Measurements from ENCODE around the gene TPGS1.

TPGS1 gene

DNA sequence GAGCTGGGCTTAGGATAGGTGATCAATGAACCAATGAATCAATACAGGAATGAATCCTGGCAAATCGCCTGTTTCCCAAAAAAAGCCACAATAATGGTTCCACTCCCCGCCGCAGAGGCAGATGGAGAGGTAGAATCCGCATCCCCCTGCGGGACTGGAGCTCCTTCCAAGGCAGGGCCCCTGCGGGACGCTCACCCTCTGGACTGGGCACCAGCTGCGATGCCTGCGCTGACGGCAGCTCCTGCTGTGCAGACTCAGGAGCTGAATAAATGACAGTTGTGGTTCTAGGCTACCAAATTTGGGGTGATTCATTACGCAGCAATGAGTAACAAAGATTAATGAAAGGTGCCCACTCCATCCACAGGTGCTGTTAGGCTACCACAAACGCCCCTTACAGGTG, 15.4 kb downstream of the TPGS1 start:
- no peak for DNase-seq

- DNase-seq: no peak
Observed at GRCh38 chr19:524062-524674, 16.9 kb downstream of the TPGS1 start.

- DNase-seq: no peak
Observed at GRCh38 chr19:525029-525428, 17.7 kb downstream of the TPGS1 start.

DNA sequence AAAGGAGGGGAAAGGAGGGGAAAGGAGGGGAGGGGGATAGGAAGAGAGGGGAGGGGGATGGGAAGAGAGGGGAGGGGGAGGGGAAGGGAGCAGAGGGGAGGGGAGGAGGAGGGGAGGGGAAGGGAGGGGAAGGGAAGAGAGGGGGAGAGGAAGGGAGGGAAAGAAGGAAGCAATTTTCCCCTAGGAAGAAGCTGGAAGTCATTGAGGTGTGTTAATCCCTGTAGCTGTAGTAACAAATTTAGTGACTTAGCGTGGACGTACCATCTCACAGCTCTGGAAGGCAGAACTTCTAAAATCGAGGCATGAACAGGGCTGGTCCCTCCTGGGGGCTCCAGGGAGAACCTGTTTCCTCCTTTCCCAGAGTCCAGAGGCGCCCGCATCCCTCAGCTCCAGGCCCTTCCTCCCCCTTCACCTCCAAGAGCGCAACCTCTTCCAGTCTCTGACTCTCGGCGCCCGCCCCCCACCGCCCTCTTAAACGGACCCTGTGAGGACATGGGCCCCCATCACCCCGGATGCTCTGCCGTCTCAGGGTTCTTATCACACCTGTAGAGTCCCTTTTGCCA, 18.6 kb downstream of the TPGS1 start:
- no peak for DNase-seq

- no peak for DNase-seq
Observed at GRCh38 chr19:530134-531008, 23.1 kb downstream of the TPGS1 start.

GRCh38 chr19:531009-531752, 23.9 kb downstream of the TPGS1 start:
- DNase-seq: peak; percentile 89

DNA sequence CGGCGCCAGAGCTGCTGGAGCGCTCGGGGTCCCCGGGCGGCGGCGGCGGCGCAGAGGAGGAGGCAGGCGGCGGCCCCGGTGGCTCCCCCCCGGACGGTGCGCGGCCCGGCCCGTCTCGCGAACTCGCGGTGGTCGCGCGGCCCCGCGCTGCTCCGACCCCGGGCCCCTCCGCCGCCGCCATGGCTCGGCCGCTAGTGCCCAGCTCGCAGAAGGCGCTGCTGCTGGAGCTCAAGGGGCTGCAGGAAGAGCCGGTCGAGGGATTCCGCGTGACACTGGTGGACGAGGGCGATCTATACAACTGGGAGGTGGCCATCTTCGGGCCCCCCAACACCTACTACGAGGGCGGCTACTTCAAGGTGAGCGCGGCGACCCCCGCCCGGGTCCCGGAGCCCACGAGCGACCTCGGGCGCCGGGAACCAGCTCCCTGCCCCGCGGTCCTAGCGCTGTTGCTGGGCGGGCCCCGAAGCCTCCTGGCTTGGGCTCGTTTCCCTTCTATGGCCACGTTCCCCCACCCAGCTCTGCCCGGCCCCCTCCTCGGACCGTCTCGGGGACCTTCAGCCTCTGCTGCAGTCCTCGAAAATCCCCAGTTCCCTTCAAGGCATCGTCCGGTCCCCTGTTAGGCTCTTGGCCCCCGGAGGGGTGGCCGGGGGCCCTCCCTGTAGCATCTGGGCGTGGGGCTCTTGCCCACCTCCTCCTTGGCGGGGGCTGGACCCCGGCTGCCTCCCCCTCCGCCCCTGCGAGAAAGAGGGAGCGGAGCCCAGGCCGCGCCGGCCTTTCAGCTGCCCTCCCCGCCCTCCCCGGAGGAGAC, 24.7 kb downstream of the TPGS1 start, which contains the start of gene CDC34:
Gene CDC34 (plus strand): TSS at position 8 of the 808 bp plus-strand sequence. CDS start 172 bp downstream, at position 180.
- no peak for DNase-seq

GRCh38 chr19:532561-533363, 25.5 kb downstream of the TPGS1 start:
- peak; percentile 51 for DNase-seq

DNA sequence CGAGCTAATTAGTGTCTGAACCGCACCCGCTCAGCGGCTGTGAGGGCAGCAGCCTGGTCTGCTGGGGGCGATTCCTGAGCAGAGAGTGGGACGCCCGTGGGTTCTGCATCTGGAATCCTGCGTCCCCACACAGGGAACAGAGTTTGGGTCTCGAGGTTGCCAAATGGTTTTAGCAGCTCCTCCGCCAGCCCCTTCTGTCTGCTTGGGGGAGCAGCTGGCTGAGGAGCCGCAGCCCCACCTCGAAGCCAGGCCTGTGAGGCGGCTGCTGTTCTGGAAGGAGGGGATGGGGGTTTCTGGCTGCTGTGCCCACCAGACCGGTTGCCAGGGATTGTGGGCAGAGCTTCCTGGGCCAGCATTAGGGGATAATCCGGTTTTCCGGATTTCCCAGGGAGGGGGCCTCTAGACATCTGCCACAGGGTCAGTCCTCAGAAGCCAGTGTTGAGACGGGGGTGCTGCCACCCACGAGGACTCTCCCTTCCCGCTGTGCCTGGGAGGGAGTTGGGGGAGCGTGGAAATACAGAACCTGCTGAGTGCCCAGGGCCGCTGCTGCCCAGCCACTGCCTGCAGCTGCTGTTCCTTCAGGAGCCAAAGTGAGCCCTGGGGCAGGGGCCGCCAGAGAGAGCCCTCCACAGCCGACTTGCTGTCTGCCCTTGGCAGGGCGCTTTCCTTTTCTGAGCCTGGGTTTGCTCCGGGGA, 26.2 kb downstream of the TPGS1 start:
- no peak for DNase-seq

DNA sequence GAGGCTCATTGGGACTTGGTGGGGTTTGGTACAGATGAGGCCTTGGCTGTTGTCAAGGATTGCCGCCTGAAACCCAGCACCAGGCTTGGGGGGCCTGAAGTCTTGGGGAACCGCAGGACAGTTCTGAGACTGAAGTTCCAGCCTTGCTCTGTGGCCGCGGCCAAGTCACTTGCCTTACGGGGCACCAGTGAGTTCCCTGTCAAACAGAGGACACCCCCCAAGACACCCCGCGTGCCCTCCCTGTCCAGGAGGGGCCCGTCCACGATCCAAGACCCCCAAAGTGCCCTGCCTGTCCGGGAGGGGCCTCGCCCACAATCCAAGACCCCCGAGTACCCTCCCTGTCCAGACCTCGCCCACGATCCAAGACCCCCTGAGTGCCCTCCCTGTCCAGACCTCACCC, 26.8 kb downstream of the TPGS1 start:
- no peak for DNase-seq

DNA sequence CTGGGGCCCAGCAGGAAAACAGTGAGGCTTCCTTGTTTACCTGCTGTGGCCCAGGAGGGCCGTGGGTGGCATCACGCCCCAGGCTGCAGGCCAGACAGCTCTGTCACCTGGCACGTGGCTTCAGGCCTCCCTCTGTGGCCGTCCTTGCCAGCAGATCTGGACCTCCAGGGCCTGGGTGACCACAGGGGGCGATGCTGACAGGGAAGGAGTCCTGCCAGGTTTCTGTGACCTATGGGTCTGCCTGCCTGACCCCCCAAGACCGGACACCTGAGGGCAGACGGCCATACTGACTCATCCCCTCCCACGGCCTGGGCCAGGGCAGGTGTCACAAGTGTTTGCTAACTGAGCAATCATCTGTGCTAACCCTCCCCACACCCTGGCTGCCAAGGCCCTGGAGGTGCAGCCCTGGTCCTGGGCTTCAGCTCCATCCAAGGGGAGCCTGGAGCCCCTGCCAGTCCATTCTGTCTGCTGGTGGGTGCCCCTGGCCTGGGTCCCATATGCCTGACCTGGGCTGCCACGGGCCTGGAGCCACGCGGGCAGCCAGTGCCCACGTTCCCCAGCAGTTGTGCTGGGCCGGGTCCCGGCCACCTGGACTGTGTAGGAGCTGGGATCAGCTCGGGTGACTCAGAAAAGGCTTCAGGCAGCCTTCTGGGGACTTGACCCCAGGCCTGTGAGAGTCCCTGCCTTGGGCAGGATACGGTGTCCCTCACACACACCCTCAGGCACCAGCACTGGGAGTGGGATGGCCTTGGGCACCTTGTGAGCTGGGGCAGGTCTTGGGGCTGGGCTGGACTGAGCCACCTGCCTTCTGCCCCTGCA, 27.9 kb downstream of the TPGS1 start:
- no peak for DNase-seq

DNA sequence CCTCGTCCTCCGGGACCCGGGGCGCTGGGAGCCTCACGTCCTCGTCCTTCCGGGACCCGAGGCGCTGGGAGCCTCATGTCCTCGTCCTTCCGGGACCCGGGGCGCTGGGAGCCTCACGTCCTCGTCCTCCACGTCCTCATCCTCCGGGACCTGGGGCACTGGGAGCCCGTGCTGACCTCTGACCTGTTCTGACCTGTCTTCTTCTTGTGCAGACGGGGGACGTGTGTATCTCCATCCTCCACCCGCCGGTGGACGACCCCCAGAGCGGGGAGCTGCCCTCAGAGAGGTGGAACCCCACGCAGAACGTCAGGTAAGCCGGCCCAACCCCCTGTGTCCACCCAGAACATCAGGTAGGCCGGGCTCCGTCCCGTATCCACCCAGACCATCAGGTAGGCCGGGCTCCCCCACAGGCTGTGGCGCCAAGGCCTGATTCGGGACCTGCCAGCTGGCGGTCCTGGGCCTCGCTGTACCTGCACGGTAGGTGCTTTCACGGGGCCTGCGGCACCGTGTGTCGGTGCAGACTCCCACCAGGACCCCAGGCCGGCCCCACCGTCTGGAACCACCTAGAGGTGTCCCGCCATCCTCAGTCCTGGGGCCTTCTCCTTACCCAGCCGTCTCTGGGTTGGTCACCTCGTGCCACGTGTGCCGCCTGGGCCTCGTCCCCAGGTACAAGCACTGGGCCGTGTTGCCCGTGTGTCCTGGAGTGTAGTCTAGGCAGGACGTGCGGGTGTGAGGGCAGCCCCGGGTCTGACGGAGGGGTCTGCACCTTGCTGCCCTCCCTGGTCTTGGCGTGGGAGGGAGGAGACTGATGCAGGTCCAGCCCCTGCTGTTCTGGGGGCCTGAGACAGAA, 29.0 kb downstream of the TPGS1 start:
- no peak for DNase-seq

- DNase-seq: no peak
Observed at GRCh38 chr19:536881-537404, 29.6 kb downstream of the TPGS1 start.

DNA sequence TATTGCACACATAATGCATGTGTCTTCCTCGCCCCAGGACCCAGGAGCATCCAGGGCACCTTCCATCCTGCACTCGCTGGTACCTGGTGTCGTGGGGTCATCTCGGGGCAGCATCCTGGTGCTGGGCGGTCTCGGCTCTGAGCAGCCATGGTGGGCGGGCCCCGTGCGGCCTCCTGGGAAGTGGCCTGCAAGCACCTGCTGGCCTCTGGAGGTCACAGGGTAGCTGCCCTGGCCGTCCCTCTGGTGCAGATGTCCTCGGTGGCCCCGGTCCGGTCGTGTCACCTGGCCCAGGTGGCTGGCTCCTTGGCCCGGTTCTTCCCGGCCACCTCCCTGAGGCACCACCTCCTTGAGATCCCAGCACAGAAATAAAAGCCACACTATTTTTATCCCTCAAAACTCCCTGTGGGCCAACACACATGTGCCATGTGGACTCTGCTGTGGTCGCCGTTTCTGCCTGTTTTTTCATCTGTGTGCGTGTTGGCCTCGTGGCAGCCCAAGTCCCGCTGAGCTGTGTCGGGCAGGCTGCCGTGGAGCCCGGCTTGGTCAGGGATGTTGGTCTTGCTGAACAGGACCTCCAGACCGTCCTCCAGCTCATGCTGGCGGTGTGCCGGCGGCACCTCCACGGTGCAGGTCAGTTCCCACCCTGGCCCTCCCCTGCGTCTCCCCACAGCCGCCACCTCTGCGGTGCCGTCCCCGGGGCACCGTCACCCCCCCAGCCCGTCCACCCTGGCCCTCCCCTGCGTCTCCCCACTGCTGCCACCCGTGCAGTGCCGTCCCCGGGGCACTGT, 31.5 kb downstream of the TPGS1 start:
- no peak for DNase-seq

GRCh38 chr19:539429-540030, 32.2 kb downstream of the TPGS1 start:
- no peak for DNase-seq

GRCh38 chr19:540867-541637, 33.8 kb downstream of the TPGS1 start:
- no peak for DNase-seq

GRCh38 chr19:541699-542098, 34.4 kb downstream of the TPGS1 start:
- no peak for DNase-seq
